Thoracic aorta (tissue), 2 donors: ENCODE data around the gene KIAA1755. TPM values are rescaled to one million over a fixed set of nuclear protein-coding genes. Genes with fewer than 3 reads are reported as not detected.

ENCODE experiments used
- ATAC-seq: fragments of 150-250 bp; one replicate; pipeline ENCODE4 v1.8.0; 2017; ENCODE audit warnings: low read depth; ENCODE audit not compliant: insufficient number of reproducible peaks, low FRiP score
- DNase-seq: peaks from one replicate; pipeline ENCODE4 v3.0.0-alpha.2; 2020; ENCODE audit warnings: low spot score
- H3K27ac ChIP-seq, 2 donors: fragments of 200-600 bp; sonication (generic); 1 replicate in 1 of 2; 2 replicates in 1 of 2; pipeline ENCODE4 v1.5.1; 2016; ENCODE audit warnings: mild to moderate bottlenecking in 2 of 2, moderate library complexity in 2 of 2
- H3K27me3 ChIP-seq: fragments of 200-600 bp; sonication (generic); replicated peaks from 2 replicates; pipeline ENCODE4 v1.6.0; 2016; ENCODE audit warnings: mild to moderate bottlenecking; ENCODE audit not compliant: insufficient read depth
- H3K36me3 ChIP-seq: fragments of 200-600 bp; sonication (generic); one replicate; pipeline ENCODE4 v1.5.1; 2016
- H3K4me1 ChIP-seq, 2 donors: fragments of 200-600 bp; sonication (generic); 1 replicate in 1 of 2; 2 replicates in 1 of 2; pipeline versions ENCODE4 v1.5.1 to v1.6.0; 2016; ENCODE audit warnings: low read depth in 2 of 2, mild to moderate bottlenecking in 1 of 2; ENCODE audit not compliant: control insufficient read depth in 1 of 2
- H3K4me3 ChIP-seq: fragments of 200-600 bp; sonication (generic); 2 replicates; pipeline ENCODE4 v1.5.1; 2016; ENCODE audit warnings: mild to moderate bottlenecking
- H3K9me3 ChIP-seq: fragments of 200-600 bp; sonication (generic); 2 replicates; pipeline ENCODE4 v1.5.1; 2016
- total RNA-seq, 2 donors: library from RNA; depleted of rRNA; stranded (reverse); fragments of >200 nt; gene quantifications; one replicate each; pipeline versions ENCODE4 v1.1.0 to v1.2.3, GENCODE V29; 2016
- TF ChIP-seq, protein P1 (sequence below): fragments of 200-600 bp; sonication (generic); IDR thresholded peaks from one replicate; pipeline ENCODE4 v1.5.1; 2019; ENCODE audit warnings: antibody characterized with exemption

KIAA1755 gene
- total RNA-seq, 2 donors from 2014 or later = 11.0 to 45.4 TPM

DNA sequence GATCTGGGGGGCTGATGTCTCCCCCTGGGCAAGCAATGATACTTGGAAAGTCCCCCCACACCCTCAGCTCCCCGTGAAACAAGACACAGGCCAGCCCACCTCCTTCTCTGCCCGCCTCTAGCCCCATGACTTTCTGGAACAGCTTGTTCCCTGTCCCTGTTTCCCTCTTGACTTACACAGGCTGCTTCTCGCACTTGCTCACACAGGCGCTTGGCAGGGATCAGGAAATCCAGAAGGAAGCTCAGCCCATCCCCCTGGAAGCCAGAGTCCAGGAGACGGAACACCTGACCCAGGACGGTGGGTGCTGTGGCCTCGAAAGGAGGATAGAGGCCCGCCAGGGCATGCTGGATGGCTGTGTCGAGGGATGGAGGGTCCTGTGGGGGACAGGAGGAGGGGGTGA lies 14.8 kb downstream of the KIAA1755 start:
- ATAC-seq (peak; percentile 52), DNase-seq (peak; percentile 47)
- Histone ChIP-seq H3K9me3 (peaks cover 11% of the 10 kb centered on the region), H3K27ac (peak overlapping the region; percentile 88 to 93), H3K4me3 (no peak overlapping the region), H3K36me3 (peaks cover 23% of the 10 kb centered on the region), H3K27me3 (no peaks in the 10 kb centered on the region), H3K4me1 (peaks cover 4 to 40% of the 10 kb centered on the region in 2 donors)
- TF ChIP-seq, protein P1, sequence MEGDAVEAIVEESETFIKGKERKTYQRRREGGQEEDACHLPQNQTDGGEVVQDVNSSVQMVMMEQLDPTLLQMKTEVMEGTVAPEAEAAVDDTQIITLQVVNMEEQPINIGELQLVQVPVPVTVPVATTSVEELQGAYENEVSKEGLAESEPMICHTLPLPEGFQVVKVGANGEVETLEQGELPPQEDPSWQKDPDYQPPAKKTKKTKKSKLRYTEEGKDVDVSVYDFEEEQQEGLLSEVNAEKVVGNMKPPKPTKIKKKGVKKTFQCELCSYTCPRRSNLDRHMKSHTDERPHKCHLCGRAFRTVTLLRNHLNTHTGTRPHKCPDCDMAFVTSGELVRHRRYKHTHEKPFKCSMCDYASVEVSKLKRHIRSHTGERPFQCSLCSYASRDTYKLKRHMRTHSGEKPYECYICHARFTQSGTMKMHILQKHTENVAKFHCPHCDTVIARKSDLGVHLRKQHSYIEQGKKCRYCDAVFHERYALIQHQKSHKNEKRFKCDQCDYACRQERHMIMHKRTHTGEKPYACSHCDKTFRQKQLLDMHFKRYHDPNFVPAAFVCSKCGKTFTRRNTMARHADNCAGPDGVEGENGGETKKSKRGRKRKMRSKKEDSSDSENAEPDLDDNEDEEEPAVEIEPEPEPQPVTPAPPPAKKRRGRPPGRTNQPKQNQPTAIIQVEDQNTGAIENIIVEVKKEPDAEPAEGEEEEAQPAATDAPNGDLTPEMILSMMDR = no peak

DNA sequence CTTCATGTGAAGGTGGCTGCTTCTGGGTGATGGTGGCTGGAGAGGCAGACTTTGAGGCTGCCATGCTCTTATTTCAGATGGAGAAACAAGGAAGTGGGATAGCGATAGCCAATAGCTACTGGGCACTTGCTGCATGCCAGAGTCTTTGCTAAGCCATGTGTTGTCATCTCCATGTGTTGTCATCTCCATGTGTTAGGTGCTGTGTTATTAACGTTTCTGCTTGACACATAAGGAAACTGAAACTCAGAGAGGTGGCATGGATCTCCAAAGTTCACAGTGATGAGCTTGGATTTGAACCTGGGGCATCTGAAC lies 16.9 kb downstream of the KIAA1755 start:
- H3K27ac ChIP-seq = no peak overlapping the region
- peaks cover 11% of the 10 kb centered on the region for H3K9me3 ChIP-seq
- H3K4me3 ChIP-seq = no peak overlapping the region
- DNase-seq = no peak
- H3K36me3 ChIP-seq = peaks cover 41% of the 10 kb centered on the region
- peaks cover 4 to 30% of the 10 kb centered on the region in 2 donors for H3K4me1 ChIP-seq
- no peaks in the 10 kb centered on the region for H3K27me3 ChIP-seq
- ATAC-seq = no peak
- TF ChIP-seq, protein P1 = no peak

DNA sequence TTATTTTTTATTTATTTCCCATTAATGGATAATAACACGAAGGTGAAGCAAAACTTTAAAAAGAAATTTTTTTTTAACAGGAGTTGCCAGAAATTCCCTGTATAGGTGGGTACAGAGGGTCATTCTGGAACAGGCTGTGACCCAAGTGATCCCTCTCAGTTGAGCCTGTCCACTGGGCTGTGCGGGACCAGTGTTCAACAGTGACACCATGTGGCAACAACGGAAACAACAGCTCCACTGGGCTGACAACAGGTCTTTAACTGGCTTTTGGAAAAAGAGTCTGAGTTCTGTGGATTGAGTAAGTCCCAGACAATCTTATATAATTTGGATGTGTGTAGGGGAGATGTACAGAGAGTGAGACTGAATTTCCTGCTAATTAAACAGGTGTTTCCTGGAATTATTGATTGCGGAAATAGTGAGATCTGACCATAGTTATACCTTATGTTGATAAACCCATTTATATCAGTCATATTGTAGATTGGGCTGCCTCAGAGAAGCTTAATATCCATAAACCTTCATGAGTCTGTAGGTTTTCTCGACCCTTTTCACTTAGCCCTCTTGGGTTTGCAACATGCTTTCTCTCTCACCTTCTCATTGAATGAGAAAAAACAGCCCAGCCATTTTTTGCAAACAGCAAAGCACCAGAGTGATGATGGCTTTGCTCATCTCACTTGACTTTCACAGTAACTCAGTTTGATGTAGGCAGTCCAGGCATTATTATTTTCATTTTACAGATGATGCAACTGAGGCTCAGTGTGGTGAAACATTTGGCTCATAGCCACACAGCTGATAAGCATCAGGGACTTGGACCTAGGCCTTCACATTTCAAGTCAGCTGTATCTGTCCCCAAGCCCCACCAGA lies 17.5 kb downstream of the KIAA1755 start:
- ATAC-seq (no peak), DNase-seq (no peak)
- no peaks in the 10 kb centered on the region for H3K27me3 ChIP-seq
- peaks cover 4 to 30% of the 10 kb centered on the region in 2 donors for H3K4me1 ChIP-seq
- peaks cover 45% of the 10 kb centered on the region for H3K36me3 ChIP-seq
- no peak overlapping the region for H3K27ac ChIP-seq
- H3K4me3 ChIP-seq = no peak overlapping the region
- H3K9me3 ChIP-seq = peaks cover 11% of the 10 kb centered on the region
- TF ChIP-seq, protein P1 = no peak

DNA sequence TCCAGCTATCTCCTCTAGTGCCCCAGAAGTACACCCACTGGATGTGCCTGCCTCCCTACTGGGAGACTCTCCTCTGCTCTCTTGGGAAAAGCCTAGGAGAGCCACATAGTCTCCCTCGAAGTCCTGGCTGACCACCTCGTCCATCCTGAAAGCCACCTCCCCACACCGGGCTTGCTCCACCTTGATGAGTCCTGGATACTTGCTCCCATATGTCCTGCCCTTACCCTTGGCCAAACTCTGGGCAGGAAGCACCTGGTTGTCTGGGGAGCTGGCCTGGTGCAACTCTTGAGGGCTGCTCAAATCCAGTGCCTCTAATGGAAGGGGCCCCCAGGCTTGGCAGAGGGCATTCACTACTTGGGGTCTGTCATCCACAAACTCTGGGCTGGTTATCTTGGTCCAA lies 19.3 kb downstream of the KIAA1755 start:
- TF ChIP-seq, protein P1 = no peak
- DNase-seq (no peak), ATAC-seq (no peak)
- H3K27ac ChIP-seq = no peak overlapping the region
- H3K36me3 ChIP-seq = peaks cover 47% of the 10 kb centered on the region
- peaks cover 11% of the 10 kb centered on the region for H3K9me3 ChIP-seq
- H3K4me1 ChIP-seq = peaks cover 4 to 15% of the 10 kb centered on the region in 2 donors
- H3K4me3 ChIP-seq = no peak overlapping the region
- H3K27me3 ChIP-seq = no peaks in the 10 kb centered on the region

DNA sequence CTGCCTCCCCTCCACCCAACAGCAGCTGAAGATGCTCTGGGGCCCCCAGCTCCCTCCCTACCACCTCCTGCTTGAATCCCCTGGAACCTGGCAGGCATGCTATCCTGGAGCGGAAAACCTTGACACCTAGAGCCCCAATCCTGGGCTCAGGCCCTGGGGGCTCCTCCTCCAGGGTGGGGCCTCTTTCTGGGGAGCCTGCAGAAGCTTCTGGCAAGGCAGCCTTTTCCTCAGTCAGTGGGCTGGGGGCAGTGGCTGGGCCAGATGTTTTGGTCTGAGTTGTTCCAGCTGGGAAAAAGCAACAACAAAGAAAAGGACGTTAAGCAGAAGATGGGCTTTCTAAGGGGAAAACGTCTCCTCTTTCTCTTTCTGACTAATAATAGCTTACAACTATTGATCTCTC lies 21.1 kb downstream of the KIAA1755 start:
- no peak overlapping the region for H3K27ac ChIP-seq
- H3K4me1 ChIP-seq = no peaks in the 10 kb centered on the region
- TF ChIP-seq, protein P1 = no peak
- DNase-seq (no peak), ATAC-seq (no peak)
- H3K36me3 ChIP-seq = peaks cover 52% of the 10 kb centered on the region
- H3K4me3 ChIP-seq = no peak overlapping the region
- H3K27me3 ChIP-seq = no peaks in the 10 kb centered on the region
- H3K9me3 ChIP-seq = peaks cover 11% of the 10 kb centered on the region
